Measurements from ENCODE around the gene ZC3H7B.

Gene ZC3H7B

DNA sequence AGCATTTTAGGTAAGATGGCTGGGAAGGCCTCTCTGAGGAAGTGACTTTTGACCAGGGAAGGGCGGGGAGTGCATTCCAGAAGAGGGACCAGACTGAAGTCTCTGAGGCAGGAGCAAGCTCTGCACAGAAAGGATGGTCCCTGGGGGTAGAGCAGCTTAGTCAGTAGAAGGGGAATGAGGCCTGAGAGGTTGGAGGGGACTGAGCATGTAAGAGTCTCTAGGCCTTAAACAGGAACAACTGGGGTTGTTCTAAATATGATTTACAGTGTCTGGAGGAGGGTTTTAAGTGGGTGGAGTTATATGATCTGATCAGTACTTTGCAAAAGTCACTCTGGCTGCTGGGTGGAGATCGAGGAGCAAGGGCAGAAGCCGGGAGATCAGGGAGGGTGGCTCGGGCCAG is 48.8 kb downstream of the ZC3H7B start:
- in situ Hi-C loops (cut with MboI; ENCODE audit: low sequenced_read_pairs), result no loop called here

DNA sequence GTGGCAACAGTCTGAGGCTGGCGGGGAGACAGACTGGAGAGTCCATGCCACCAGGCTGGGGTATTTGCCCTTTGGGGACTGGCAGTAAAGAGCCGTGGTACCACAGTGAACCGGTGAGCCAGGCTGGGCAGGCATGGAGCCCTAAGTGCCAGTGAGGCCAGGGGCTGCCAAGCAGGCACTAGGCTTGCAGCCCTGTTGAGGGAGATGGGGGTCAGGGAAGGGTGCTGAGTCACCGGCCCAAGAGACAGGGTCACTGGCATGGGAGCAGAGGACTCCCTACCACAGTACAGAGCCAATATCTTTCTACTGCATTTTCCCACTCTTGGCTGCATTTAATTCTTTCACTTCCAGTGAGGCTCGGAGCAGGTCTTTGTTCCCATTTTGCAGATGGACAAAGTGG is 49.7 kb downstream of the ZC3H7B start:
- in situ Hi-C loops (cut with MboI; ENCODE audit: low sequenced_read_pairs), result no loop called here

DNA sequence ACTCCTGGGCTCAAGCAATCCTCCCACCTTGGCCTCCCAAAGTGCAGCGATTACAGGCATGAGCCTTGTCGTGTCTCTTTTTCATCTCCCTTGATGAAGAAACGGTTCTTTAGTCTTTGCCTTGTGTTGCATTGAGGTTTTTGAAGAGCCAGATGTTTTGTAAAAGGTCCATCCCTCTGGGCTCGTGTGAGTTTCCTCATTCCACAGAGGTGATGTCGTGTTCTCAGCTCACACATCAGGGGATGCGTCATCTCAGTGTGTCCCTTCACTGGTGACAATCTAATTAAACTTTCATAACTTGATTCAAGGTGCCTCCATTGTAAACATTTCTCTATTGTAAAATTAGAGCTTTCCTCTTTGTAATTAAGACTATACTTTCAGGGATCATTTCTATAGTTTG is 50.7 kb downstream of the ZC3H7B start:
- in situ Hi-C loops (cut with MboI; ENCODE audit: low sequenced_read_pairs), result no loop called here

DNA sequence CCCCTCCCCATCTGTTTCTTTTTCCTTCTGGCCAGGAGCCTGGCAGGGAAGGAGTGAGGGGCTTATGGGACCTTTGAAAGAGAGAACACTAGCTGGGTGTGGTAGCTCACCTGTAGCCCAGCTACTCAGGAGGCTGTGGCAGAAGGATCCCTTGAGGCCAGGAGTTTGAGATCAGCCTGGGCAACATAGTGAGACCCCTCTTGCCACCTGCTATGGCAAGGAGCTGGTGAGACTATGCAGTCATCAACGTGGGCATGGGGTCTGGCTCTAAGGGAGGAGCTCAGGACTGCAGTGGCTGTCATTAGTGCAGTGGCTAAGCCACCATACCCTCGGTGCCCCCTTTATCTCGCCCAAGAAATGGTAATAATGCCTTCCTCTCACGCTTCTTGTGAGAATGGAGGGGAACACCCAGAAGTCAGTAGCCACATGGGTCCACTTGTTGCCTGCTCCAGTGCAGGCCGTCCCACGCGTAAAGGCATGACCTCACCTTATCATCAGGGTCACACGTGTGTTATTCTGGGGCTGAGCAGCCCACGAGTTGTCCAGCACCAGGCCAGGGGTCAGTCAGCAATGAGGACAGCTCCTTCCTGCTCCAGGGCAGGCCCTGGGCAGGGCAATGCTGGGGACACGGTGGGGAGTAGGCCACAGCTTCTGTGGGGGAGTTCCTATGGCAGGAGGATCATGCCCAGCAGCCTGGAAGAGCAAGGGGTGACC is 52.7 kb downstream of the ZC3H7B start:
- in situ Hi-C loops (cut with MboI; ENCODE audit: low sequenced_read_pairs), result no loop called here

DNA sequence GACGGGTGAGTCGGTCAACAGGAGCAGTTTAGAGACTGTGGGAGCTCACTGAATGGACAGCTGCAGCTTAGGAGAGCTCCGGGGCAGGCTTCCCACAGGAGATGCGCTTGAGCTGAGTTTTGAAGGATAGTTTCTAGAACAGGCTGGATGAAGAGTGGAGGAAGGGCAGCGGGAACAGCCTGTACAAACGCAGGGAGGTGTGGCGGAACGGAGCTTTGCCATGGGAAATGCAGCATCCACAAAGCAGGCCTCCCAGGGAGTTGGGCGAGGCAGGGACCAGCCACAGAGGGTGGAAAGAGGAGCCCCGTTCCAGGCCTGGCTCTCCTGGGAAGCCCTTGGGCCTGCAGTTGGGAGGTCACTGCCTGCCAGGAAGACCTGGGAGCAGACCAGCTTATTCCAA is 53.7 kb downstream of the ZC3H7B start:
- in situ Hi-C loops (cut with MboI; ENCODE audit: low sequenced_read_pairs), result no loop called here

DNA sequence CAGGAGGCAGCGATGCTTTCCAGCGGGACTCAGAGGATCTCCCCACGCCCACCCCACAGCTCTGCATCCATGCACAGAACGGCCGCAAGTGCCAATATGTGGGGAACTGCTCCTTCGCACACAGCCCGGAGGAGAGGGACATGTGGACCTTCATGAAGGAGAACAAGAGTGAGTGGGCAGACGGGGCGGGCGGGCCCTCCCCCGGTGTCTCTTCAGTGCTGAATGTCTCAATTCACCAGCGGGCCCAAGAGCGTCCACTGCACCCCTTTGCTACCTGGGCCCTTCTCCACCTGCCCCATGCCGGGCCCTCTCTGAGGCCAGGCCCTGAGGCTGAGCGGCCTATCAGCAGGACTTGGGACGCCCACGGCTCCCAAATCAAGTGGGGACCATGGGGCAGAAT is 54.6 kb downstream of the ZC3H7B start:
- in situ Hi-C loops (cut with MboI; ENCODE audit: low sequenced_read_pairs), result no loop called here

DNA sequence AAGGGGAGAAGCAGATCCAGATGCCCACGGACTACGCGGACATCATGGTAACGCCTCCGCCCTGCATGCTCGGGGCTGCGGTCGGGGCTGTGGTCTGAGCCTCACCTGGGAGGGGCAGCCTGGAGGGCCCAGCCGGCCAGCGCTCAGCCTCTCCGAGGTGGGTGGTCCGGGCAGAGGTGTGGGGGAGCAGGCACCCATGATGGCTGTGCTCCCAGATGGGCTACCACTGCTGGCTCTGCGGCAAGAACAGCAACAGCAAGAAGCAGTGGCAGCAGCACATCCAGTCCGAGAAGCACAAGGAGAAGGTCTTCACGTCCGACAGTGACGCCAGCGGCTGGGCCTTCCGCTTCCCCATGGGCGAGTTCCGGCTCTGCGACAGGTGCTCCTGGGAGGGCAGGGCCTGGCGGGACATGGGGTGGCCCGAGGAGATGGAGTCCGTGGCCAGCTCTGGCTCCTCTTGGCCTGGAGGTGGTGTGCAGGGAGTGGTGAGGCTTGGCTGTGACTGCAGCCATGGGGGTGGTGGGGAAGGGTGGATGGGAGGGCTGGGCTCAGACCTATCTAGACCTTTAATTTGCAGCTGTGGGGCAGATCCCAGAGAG is 55.2 kb downstream of the ZC3H7B start:
- in situ Hi-C loops (cut with MboI; ENCODE audit: low sequenced_read_pairs), result no loop called here

DNA sequence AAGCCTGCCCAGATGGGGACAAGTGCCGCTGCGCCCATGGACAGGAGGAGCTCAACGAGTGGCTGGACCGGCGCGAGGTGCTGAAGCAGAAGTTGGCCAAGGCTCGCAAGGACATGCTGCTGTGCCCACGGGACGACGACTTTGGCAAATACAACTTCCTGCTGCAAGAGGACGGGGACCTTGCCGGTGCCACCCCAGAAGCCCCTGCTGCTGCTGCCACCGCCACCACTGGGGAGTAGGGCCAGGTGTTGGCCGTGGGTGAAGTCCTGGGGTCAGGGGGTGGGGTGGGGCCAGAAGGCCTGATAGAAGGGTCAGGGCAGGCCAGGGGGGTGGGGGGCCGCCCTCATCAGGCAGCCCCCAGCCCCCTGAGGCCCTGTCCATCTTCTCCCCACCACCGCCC is 55.9 kb downstream of the ZC3H7B start:
- in situ Hi-C loops (cut with MboI; ENCODE audit: low sequenced_read_pairs), result no loop called here

DNA sequence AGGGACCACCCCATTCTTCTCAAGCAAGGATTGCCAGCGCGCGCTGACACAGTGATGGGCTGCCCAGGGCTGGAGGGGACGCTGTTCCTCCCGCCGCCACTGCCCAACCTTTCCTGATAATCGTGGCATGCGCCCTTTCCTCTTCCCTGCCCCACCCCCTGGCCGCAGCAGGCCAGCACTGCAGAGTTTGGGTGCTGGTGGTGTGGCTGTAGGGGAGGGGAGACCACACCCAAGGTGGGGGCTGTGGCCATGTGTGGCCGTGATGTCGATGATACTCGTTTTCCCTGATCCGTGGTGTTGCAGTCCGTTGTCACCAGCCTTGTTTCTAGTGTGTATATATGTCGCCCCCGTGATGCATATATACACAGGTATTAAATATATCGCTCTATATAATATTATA is 57.6 kb downstream of the ZC3H7B start:
- in situ Hi-C loops (cut with MboI; ENCODE audit: low sequenced_read_pairs), result no loop called here

DNA sequence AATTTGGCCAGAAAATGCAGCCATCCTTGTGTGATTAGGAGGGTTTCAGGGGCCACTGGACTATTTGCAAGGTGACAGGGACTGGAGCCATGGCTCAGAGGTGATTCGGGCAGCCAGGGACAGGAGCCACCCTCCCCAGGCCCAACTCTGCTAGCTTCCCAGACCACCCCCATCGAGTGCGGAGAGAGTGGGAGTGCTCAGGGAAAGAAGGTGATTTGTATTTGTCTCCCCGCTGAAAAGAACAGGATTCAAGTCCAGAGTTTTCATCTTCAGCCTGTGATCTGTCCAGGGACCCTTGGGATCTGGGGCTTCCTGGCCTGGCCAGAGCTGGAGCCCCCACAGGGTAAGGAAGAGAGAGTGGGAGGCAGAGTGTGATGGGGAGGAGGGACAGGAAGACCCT is 58.1 kb downstream of the ZC3H7B start:
- in situ Hi-C loops (cut with MboI; ENCODE audit: low sequenced_read_pairs), result no loop called here

DNA sequence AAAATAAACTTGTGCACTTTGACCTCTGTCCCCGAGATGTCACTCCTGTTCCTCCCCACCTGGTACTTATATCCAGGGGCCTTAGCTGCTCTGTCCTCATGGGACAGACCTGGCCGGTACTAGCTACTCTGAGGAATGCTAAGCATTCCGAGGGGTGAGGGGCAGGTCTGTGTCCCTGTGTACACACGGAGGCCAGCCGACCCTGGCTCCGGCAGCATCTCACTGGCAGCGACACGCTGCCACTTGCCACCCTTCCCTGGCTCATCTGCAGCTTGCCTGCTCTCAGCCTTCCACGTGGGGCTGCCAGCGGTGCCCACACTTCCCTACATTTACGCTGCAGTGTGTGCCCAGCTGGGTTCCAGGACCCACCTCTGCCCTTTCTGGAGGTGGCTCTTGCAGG is 58.8 kb downstream of the ZC3H7B start:
- in situ Hi-C loops (cut with MboI; ENCODE audit: low sequenced_read_pairs), result no loop called here

DNA sequence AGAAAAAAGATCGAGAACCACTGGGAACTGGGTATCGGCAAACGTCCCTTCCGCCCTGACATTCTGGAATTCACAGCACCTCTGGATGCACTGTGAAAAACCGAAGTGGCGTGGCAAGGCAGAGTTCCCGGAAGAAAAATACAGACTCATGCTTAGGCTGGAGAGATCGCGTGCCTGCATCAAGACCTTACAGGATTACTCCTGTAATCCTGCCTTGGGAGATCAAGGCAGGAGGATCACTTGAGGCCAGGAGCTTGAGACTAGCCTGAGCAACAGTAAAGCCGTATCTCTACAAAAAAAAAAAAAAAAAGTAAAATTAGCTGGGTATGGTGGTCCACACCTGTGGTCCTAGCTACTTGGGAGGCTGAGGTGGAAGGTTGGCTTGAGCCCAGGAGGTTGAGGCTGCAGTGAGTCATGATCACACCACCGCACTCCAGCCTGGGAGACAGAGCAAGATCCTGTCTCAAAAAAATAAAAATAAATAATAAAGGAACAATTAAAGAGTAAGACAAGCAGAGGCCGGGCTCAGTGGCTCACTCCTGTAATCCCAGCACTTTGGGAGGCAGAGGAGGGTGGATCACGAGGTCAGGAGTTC is 60.5 kb downstream of the ZC3H7B start:
- in situ Hi-C loops (cut with MboI; ENCODE audit: low sequenced_read_pairs), result no loop called here

DNA sequence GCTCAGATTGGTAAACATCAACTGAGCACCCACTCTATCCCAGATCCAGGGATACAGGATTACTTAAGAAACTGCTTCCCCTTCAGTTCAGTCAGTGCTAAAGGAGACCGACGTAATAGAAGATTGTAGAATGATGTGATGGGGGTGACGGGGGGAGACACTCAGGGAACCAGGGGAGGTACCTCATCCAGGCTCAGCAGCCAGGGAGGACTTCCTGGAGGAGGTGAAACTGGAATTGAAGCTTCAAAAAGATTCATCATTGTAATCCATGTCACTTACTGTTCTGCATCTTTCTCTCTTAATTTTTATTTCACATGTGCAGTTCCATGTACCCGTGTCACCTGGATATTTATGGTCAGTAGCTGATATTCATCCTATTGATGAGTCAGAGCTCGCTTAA is 61.3 kb downstream of the ZC3H7B start:
- in situ Hi-C loops (cut with MboI; ENCODE audit: low sequenced_read_pairs), result no loop called here

DNA sequence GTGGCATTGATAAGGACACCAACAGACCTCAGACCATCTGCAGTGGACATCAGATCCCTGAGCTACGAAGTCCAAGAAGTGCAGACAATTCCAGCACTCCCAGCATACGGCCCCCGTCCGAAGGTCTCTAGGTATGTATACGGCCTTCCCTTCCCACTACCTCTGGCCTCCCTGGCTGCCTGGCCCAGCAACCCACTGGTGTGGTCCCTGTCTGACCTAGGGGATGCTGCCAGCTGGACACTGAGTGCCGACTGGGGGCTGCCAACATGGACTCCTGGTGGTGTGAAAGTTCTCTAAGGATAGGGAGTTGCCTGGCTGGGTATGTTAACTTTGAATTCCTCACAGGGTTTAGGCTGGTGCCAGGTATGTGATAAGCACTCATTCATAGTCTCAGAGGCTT is 62.9 kb downstream of the ZC3H7B start:
- in situ Hi-C loops (cut with MboI; ENCODE audit: low sequenced_read_pairs), result no loop called here

DNA sequence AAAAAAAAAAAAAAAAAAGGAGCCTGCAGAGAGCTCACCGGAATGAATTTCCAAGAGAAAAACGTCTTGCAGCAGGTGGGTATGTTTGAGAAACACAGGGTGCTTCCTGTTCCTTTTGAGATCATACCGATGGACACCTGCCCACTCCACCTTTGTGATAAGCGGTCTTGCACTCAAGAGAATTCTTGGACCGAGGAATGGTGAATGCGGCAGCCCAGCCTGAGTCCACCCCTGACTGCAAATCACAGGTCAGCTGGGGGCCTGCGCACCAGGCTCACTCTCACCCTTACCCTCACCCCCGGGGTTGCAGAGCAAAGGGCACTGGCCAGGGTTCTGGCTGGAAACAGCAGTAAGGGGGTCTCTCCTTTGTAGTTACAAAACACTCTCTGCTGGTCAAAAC is 63.6 kb downstream of the ZC3H7B start:
- in situ Hi-C loops (cut with MboI; ENCODE audit: low sequenced_read_pairs), result no loop called here

DNA sequence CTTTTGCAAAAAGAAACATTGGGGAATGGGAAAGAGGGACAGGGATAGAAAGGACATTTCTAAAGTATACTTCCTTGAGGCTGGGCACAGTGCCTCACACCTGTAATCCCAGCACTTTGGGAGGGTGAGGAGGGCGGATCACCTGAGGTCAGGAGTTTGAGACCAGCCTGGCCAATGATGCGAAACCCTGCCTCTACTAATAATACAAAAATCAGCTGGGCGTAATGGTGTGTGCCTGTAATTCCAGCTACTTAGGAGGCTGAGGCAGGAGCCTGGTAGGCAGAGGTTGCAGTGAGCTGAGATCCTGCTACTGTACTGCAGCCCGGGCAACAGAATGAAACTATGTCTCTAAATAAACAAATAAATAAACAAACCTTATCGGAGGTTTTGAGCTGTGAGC is 64.1 kb downstream of the ZC3H7B start:
- in situ Hi-C loops (cut with MboI; ENCODE audit: low sequenced_read_pairs), result no loop called here

DNA sequence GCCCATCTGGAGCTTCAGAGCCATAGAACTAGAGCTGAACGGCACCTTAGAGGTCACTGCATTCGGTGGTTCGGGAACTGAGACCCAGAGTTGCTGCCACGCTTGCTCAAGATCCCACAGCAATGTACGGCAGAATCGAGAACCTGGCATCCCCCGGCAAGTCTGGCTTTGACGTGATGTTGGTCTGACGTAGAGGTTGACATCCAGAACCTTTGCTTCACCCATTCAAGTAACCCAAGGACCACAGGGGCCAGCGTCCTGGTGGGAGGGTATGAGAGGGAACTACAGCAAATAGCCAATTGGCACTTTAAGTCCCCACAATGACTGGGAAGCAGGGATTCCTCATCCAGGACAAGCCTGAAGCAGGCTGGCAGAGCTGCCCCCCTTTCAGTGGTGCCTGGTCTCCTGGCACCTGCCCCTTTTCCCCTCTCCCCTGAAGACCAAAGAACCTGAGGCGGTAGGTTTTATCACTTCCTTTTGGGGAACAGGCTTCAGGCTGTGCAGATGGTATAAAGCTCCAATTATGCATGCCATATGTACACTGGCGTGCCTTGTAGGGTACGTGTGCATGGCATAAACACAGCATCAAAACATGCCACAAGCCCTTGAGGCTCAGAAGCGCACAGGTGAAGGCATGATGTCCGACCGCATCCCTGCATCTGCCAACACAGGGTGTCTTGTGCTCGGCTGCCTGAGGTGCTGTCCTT is 65.2 kb downstream of the ZC3H7B start:
- in situ Hi-C loops (cut with MboI; ENCODE audit: low sequenced_read_pairs), result no loop called here

DNA sequence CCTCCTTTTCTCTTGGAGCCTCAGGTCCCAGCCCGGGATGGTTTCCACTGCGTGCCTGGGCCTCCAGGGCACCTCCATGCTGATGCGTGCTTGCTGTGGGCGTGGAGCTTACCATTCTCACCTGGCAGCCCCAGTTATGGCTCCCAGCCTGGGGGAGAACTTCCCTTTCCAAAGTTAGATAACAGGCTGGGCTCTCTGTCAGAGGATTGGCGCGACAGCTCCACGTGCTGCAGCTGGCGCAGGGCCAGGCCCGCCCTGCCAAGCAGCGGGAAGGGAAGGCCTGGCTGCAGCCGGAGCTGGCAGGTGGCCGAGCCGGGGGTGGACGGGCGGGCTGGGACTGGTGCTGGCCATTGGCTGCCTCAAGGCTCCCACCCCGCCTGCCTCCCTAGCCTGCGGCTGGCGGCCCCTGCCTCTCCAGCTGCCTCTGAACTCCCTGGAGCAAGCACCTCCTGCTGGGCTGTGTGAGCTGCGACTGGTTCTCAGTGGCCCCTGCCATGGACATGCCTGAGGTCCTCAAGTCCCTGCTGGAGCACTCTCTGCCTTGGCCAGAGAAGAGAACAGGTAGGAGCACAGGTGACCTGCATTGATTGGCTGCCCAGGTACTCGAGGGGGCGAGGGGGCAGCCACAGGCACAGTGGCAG is 65.8 kb downstream of the ZC3H7B start:
- in situ Hi-C loops (cut with MboI; ENCODE audit: low sequenced_read_pairs), result no loop called here

DNA sequence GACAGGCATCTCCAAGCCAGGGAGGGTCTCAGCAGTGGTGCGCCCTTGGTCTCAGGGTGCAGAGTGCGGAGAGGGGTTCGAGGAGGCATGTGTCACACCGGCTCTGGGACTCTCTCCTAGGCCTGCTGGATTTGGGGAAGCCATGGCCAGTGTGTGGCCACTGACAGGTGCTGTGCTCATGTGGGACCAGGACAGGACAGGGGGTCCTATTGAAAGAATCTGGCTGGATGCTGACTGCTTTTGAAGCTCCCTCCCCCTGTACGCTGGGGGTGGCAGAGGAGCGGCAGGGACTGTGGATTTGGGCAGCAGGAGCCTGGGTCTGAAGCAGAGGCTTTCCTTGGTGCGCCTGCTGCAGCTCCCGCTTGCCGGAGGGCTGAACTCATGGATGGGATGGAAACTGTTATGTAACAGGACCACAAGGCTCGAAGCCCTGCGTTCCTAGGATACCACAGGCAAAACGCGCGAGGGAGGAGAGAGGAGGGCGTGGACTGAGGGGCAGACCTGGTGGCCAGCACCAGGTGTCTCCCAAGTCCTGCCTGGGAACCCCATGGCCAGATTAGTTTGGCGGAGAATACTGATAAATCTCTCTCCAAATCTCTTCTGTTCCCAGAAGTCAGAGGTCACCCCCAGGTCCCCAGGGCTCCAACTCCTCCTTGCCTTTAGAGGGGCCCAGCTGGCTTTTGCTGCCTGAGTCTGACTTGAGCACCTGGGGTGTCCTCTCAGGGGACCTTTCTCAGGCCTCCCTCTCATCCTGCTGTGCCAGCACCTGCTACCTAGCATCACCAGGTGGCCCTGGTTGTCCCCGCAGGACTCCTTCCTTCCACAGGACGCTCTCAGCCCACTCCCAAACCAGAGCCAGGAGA is 66.6 kb downstream of the ZC3H7B start:
- in situ Hi-C loops (cut with MboI; ENCODE audit: low sequenced_read_pairs), result no loop called here

DNA sequence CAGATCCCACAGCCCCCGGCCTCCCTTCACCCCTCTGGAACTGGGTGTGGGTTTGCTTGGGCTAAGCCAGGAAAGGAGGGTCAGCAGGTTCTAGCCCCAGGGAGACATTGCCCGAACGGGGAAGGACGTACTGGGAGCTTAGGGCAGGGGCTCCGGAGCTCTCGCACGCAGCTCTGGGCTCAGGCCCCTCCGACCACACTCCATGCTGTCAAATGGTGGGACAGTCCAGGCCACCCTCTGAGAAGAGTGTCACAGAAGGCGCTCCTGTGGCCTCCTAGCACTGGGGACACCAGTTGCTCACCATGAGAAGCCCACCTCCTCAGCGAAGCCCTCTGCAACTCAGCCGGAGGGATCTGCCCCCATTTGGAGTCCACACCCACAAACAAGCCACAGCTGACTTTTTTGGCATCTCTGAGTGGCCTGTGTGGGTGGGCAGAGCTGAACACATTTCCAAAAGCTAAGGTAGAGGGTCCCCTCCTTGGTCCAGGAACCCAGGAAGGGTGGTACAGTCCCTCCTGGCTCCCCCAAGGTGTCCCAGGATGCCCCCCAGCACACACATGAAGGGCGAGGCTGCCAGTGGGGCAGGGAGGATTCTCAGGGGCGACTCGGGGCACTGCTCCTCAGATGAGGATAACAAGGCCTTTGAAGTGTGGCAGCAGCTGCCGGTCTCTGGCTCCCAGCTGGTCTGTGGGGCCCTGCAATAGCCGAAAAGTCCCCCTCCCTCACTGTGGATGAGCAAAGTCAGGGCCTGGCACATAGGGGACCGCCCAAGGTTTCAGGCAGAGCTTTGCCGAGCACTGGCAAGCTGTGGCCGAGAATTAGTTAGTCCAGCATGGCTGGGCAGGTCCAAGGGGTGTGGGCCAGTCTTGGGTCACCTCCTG is 67.5 kb downstream of the ZC3H7B start:
- in situ Hi-C loops (cut with MboI; ENCODE audit: low sequenced_read_pairs), result no loop called here

All from HL-60/S4 treated with retinoic acid at 250 ng/mL for 4 days and 3 days (cell line).